Measurements from ENCODE around the gene MAP3K7. TPM values are rescaled to one million over a fixed set of nuclear protein-coding genes. Genes with fewer than 3 reads are reported as not detected.
"Not testable (repeated sequence)": the region's sequence is repeated elsewhere in the genome, so short reads cannot be mapped to it uniquely, and the experiment has no call there.

Gene MAP3K7
- total and polyA plus RNA-seq, 2 donors (not counting 3 experiments of a cell fraction or from before 2014, with no cell fraction given) = 15.3 to 25.6 TPM

GRCh38 chr6:90567682-90568081, 19.2 kb downstream of the MAP3K7 start:
- H2AFZ ChIP-seq (ENCODE audit: low read depth, low read length); FAIRE-seq; H3K4me3 ChIP-seq (replicated peaks in 1 of 3; ENCODE audit: insufficient read depth in 1 of 3, low read depth in 1 of 3, low read length in 3 of 3); H3K27me3 ChIP-seq (ENCODE audit: control insufficient read depth in 2 of 2, insufficient read depth in 2 of 2, low read length in 2 of 2); H3K79me2 ChIP-seq (ENCODE audit: control insufficient read depth, insufficient read depth, low read length); BruUV-seq (replicated peaks); H4K20me1 ChIP-seq (replicated peaks; ENCODE audit: control insufficient read depth, extremely low read depth, insufficient read depth, low read length); CTCF ChIA-PET; intact Hi-C loops (cut with micrococcal nuclease); H3K9me1 ChIP-seq (replicated peaks; ENCODE audit: control insufficient read depth, extremely low read depth, insufficient read depth, low read length); DNase-seq (ENCODE audit: low read depth, low spot score); H3K4me2 ChIP-seq (ENCODE audit: insufficient read depth, low read length); H3K9me3 ChIP-seq (replicated peaks; ENCODE audit: control insufficient read depth, insufficient read depth, low read length); H3K9ac ChIP-seq (replicated peaks; ENCODE audit: extremely low read depth, insufficient read depth, low read length); POLR2A ChIA-PET; H3K27ac ChIP-seq (ENCODE audit: insufficient read depth, low read depth, low read length); H3K4me1 ChIP-seq (ENCODE audit: control insufficient read depth, extremely low read depth, insufficient read depth, low read length); H3K36me3 ChIP-seq (ENCODE audit: control insufficient read depth in 2 of 2, extremely low read depth in 1 of 2, insufficient read depth in 2 of 2, low read length in 2 of 2); dilution Hi-C loops (cut with MboI; ENCODE audit: extremely low pct_ligation_motif_present, low sequenced_read_pairs): not testable (repeated sequence)

- H4K20me1 ChIP-seq (replicated peaks; ENCODE audit: control insufficient read depth, extremely low read depth, insufficient read depth, low read length); intact Hi-C loops (cut with micrococcal nuclease); FAIRE-seq; DNase-seq (ENCODE audit: low read depth, low spot score); H3K4me2 ChIP-seq (ENCODE audit: insufficient read depth, low read length); H3K4me1 ChIP-seq (ENCODE audit: control insufficient read depth, extremely low read depth, insufficient read depth, low read length); BruUV-seq (replicated peaks); H3K4me3 ChIP-seq (replicated peaks in 1 of 3; ENCODE audit: insufficient read depth in 1 of 3, low read depth in 1 of 3, low read length in 3 of 3); H3K27me3 ChIP-seq (ENCODE audit: control insufficient read depth in 2 of 2, insufficient read depth in 2 of 2, low read length in 2 of 2); H2AFZ ChIP-seq (ENCODE audit: low read depth, low read length); dilution Hi-C loops (cut with MboI; ENCODE audit: extremely low pct_ligation_motif_present, low sequenced_read_pairs); H3K9ac ChIP-seq (replicated peaks; ENCODE audit: extremely low read depth, insufficient read depth, low read length); H3K36me3 ChIP-seq (ENCODE audit: control insufficient read depth in 2 of 2, extremely low read depth in 1 of 2, insufficient read depth in 2 of 2, low read length in 2 of 2); POLR2A ChIA-PET; H3K9me3 ChIP-seq (replicated peaks; ENCODE audit: control insufficient read depth, insufficient read depth, low read length); H3K79me2 ChIP-seq (ENCODE audit: control insufficient read depth, insufficient read depth, low read length); CTCF ChIA-PET; H3K27ac ChIP-seq (ENCODE audit: insufficient read depth, low read depth, low read length); H3K9me1 ChIP-seq (replicated peaks; ENCODE audit: control insufficient read depth, extremely low read depth, insufficient read depth, low read length): not testable (repeated sequence)
These were observed 24.5 kb downstream of the MAP3K7 start for GRCh38 chr6:90562341-90562740.

GRCh38 chr6:90559931-90560330, 26.9 kb downstream of the MAP3K7 start:
- Histone ChIP-seq H3K4me3 (replicated peaks in 1 of 3; ENCODE audit: insufficient read depth in 1 of 3, low read depth in 1 of 3, low read length in 3 of 3) (no peak overlapping the region), H3K27me3 (ENCODE audit: control insufficient read depth in 2 of 2, insufficient read depth in 2 of 2, low read length in 2 of 2) (no peaks in the 10 kb centered on the region), H3K9me1 (replicated peaks; ENCODE audit: control insufficient read depth, extremely low read depth, insufficient read depth, low read length) (no peaks in the 10 kb centered on the region), H4K20me1 (replicated peaks; ENCODE audit: control insufficient read depth, extremely low read depth, insufficient read depth, low read length) (no peaks in the 10 kb centered on the region), H3K4me1 (ENCODE audit: control insufficient read depth, extremely low read depth, insufficient read depth, low read length) (no peaks in the 10 kb centered on the region), H2AFZ (ENCODE audit: low read depth, low read length) (no peak overlapping the region), H3K9me3 (replicated peaks; ENCODE audit: control insufficient read depth, insufficient read depth, low read length) (no peaks in the 10 kb centered on the region), H3K36me3 (ENCODE audit: control insufficient read depth in 2 of 2, extremely low read depth in 1 of 2, insufficient read depth in 2 of 2, low read length in 2 of 2) (peaks cover 3 to 7% of the 10 kb centered on the region in 2 experiments), H3K79me2 (ENCODE audit: control insufficient read depth, insufficient read depth, low read length) (no peaks in the 10 kb centered on the region), H3K9ac (replicated peaks; ENCODE audit: extremely low read depth, insufficient read depth, low read length) (no peak overlapping the region), H3K27ac (ENCODE audit: insufficient read depth, low read depth, low read length) (no peak overlapping the region), H3K4me2 (ENCODE audit: insufficient read depth, low read length) (no peak overlapping the region)
- intact Hi-C loops (cut with micrococcal nuclease) (no loop called here), dilution Hi-C loops (cut with MboI; ENCODE audit: extremely low pct_ligation_motif_present, low sequenced_read_pairs) (no loop called here)
- BruUV-seq (replicated peaks) = no TSS peak
- FAIRE-seq (no peak), DNase-seq (ENCODE audit: low read depth, low spot score) (no peak)
- TF ChIP-seq FOS (IDR thresholded peaks at IDR 0.05; ENCODE audit: borderline replicate concordance, insufficient read depth, low read length) = no peak
- no peak for TF ChIP-seq MYC (IDR thresholded peaks at IDR 0.05; ENCODE audit: low read depth, low read length)
- TF ChIP-seq POLR2AphosphoS5 (IDR thresholded peaks at IDR 0.05; ENCODE audit: insufficient read depth, low read depth, low read length) = no peak
- TF ChIP-seq POLR2A (IDR thresholded peaks at IDR 0.05; ENCODE audit: low read depth, low read length) = no peak
- TF ChIP-seq CTCF (IDR thresholded peaks at IDR 0.05; ENCODE audit: extremely low read depth in 1 of 2, insufficient read depth in 1 of 2, low read depth in 1 of 2, low read length in 2 of 2) = no peak
- no peak for TF ChIP-seq GATA2 (IDR thresholded peaks at IDR 0.05; ENCODE audit: insufficient read depth, insufficient read length, low read depth, low read length)
- TF ChIP-seq MAX (IDR thresholded peaks at IDR 0.05; ENCODE audit: insufficient read depth, insufficient read length) = no peak
- no peak for TF ChIP-seq JUN (IDR thresholded peaks at IDR 0.05; ENCODE audit: borderline replicate concordance, insufficient read depth, insufficient read length, low read depth)
- TF ChIP-seq EZH2 (IDR thresholded peaks at IDR 0.05; ENCODE audit: borderline replicate concordance, low read depth, low read length, severe bottlenecking) = no peak
- ChIA-PET POLR2A (no interaction called here), CTCF (no interaction called here)

Measured in endothelial cell of umbilical vein (primary cell).